Panc1 (cell line): ENCODE results near the gene EVX2. TPM values are rescaled to one million over a fixed set of nuclear protein-coding genes. Genes with fewer than 3 reads are reported as not detected.

Source experiments
- ATAC-seq: fragments of 200-7000 bp; cut with Tn5 transposase; 2 replicates; pipeline ENCODE4 v1.9.1; 2020; ENCODE audit warnings: mild to moderate bottlenecking, moderate library complexity
- BruUV-seq: library from RNA; stranded (reverse); fragments of 400-500 nt; replicated peaks from 2 replicates; lab custom pipeline; 2021; lab: Mats Ljungman, UMichigan
- CTCF ChIA-PET: fragments of 300-600 bp; sonication (Branson Sonifier 250); formaldehyde crosslinking; loops from one replicate; lab custom pipeline; 2022; ENCODE audit warnings: antibody characterized with exemption; lab: Charles Lee
- POLR2A ChIA-PET: fragments of 300-600 bp; sonication (Branson Sonifier 250); formaldehyde crosslinking; loops from one replicate; lab custom pipeline; 2022; ENCODE audit warnings: antibody characterized with exemption; lab: Charles Lee
- DNase-seq: peaks from one replicate; pipeline ENCODE4 v3.0.0-alpha.2; 2010; ENCODE audit warnings: low read depth, low spot score
- H3K27ac ChIP-seq: 2 replicates; pipeline ENCODE4 v1.5.1; 2011; ENCODE audit warnings: mild to moderate bottlenecking, low read length, inconsistent platforms
- H3K27me3 ChIP-seq: fragments of 200-500 bp; sonication (Bioruptor generic); 2 replicates; pipeline ENCODE4 v1.6.0; 2014; ENCODE audit warnings: low read length, inconsistent platforms; ENCODE audit not compliant: control insufficient read depth, insufficient read depth
- H3K36me3 ChIP-seq: fragments of 200-500 bp; sonication (Bioruptor generic); 2 replicates; pipeline ENCODE4 v1.5.1; 2014; ENCODE audit warnings: inconsistent platforms, mild to moderate bottlenecking, low read length, moderate library complexity; ENCODE audit not compliant: control insufficient read depth, insufficient read depth
- H3K4me1 ChIP-seq: 2 replicates; pipeline ENCODE4 v1.5.1; 2011; ENCODE audit warnings: inconsistent platforms, mild to moderate bottlenecking, low read length, moderate library complexity; ENCODE audit not compliant: control insufficient read depth, insufficient read depth
- H3K4me3 ChIP-seq, 2 experiments: 2 replicates each; pipeline ENCODE4 v1.5.1; 2011 to 2012; ENCODE audit warnings: low read depth in 2 of 2, low read length in 2 of 2, mild to moderate bottlenecking in 2 of 2, inconsistent platforms in 1 of 2, moderate library complexity in 1 of 2
- H3K9me3 ChIP-seq: fragments of 200-500 bp; sonication (Bioruptor generic); 2 replicates; pipeline ENCODE4 v1.5.1; 2014; ENCODE audit warnings: low read depth, mild to moderate bottlenecking, inconsistent platforms, low read length, moderate library complexity; ENCODE audit not compliant: control insufficient read depth, insufficient read depth
- POLR2AphosphoS5 ChIP-seq: IDR thresholded peaks from 2 replicates; pipeline ENCODE4 v1.6.1; 2012; ENCODE audit warnings: mild to moderate bottlenecking, low read depth, low read length, moderate library complexity
- REST ChIP-seq, 2 experiments: IDR thresholded peaks; 2 replicates each; pipeline ENCODE4 v1.6.1; 2011 to 2012; ENCODE audit warnings: low read depth in 2 of 2, control low read depth in 1 of 2, low read length in 1 of 2, mild to moderate bottlenecking in 1 of 2, moderate library complexity in 1 of 2; ENCODE audit not compliant: insufficient read depth in 1 of 2
- SIN3A ChIP-seq: IDR thresholded peaks from 2 replicates; pipeline ENCODE4 v1.6.1; 2012; ENCODE audit warnings: low read depth, mild to moderate bottlenecking, low read length, moderate library complexity, borderline replicate concordance; ENCODE audit not compliant: insufficient read depth
- TCF7L2 ChIP-seq: IDR thresholded peaks from 2 replicates; pipeline ENCODE4 v1.6.1; 2011; ENCODE audit warnings: mild to moderate bottlenecking, low read depth, low read length, inconsistent platforms
- in situ Hi-C: cut with HindIII; loops from 2 replicates; pipeline ENCODE4 v1.10.0; 2016; ENCODE audit warnings: low sequenced_read_pairs, low pct_unique_long_range_greater_than_20kb
- intact Hi-C: fragments of 100-400 bp; cut with micrococcal nuclease; formaldehyde crosslinking; loops from one replicate; pipeline ENCODE4 v1.10.0; 2022; ENCODE audit not compliant: unreplicated experiment
- total RNA-seq: library from RNA; stranded (reverse); gene quantifications from one replicate; pipeline ENCODE4 v1.2.1, GENCODE V29; 2021; ENCODE audit not compliant: unreplicated experiment
- TF ChIP-seq, protein P1 (sequence below): fragments of 450-650 bp; IDR thresholded peaks from 2 replicates; pipeline ENCODE4 v1.5.1; 2017; ENCODE audit warnings: mild to moderate bottlenecking

Gene EVX2
- total RNA-seq, 1 experiment from 2014 or later = not detected

DNA sequence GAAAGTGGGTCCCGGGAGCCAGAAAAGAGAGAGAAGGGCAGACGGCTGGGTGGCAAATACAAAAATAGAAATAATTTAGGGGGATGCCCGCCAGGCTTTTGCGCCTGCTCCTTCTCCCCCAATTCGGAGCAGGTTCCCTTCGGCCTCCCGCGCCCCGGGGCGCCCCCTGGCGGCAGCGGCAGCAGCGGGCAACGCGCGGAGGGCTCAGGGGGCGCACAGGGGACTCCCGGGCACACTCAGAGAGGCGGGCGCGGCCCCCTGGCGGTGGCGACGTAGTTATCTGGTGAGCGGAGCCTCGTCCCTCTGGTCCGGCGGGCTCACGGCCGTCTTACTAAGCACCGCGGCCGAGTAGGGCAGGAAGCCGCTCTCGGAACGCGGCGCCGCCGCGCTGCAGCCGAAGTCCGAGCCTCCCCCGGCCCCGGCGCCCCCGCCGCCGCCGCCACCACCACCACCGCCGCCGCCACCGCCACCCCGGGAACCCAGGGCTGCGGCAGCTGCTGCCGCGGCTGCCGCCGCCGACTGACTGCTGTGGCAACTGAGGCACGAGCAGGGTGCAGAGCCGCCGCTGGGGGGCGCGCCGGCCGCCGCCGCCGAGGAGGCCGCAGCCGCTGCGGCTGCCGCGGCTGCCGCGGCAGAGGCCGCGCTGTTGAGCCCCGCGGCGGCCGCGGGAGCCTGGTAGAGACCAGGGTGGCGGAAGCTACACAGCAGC, 3.8 kb downstream of the EVX2 start:
- no TSS peak for BruUV-seq
- H3K27ac ChIP-seq = no peak overlapping the region
- DNase-seq = no peak
- ChIA-PET POLR2A (no interaction called here), CTCF (no interaction called here)
- H3K4me1 ChIP-seq = no peaks in the 10 kb centered on the region; the same call in 1 of the 2 replicates
- H3K27me3 ChIP-seq = peaks cover 28% of the 10 kb centered on the region
- intact Hi-C loops (loop anchor here (10.0 kb wide), 1 partner anchor 115 kb away; no protein-coding TSS in a partner anchor), in situ Hi-C loops (no loop called here)
- peak overlapping the region; percentile 28 to 43 for H3K4me3 ChIP-seq
- no peaks in the 10 kb centered on the region for H3K9me3 ChIP-seq
- ATAC-seq = peak; percentile 81
- H3K36me3 ChIP-seq = no peaks in the 10 kb centered on the region
- TF ChIP-seq, protein P1, sequence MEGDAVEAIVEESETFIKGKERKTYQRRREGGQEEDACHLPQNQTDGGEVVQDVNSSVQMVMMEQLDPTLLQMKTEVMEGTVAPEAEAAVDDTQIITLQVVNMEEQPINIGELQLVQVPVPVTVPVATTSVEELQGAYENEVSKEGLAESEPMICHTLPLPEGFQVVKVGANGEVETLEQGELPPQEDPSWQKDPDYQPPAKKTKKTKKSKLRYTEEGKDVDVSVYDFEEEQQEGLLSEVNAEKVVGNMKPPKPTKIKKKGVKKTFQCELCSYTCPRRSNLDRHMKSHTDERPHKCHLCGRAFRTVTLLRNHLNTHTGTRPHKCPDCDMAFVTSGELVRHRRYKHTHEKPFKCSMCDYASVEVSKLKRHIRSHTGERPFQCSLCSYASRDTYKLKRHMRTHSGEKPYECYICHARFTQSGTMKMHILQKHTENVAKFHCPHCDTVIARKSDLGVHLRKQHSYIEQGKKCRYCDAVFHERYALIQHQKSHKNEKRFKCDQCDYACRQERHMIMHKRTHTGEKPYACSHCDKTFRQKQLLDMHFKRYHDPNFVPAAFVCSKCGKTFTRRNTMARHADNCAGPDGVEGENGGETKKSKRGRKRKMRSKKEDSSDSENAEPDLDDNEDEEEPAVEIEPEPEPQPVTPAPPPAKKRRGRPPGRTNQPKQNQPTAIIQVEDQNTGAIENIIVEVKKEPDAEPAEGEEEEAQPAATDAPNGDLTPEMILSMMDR = peak; percentile 82
- TF ChIP-seq REST (IDR thresholded peaks at IDR 0.05; ENCODE audit: insufficient read depth in 1 of 2, low read depth in 2 of 2, low read length in 1 of 2) = no peak

- H3K27ac ChIP-seq = no peak overlapping the region
- H3K4me1 ChIP-seq = no peaks in the 10 kb centered on the region; the same call in 1 of the 2 replicates
- ChIA-PET CTCF (no interaction called here), POLR2A (no interaction called here)
- peak overlapping the region; percentile 28 to 43 for H3K4me3 ChIP-seq
- BruUV-seq = no TSS peak
- DNase-seq = no peak
- peak; percentile 61; the same call in 1 of the 2 replicates for ATAC-seq
- intact Hi-C loops (no loop called here), in situ Hi-C loops (no loop called here)
- H3K27me3 ChIP-seq = peaks cover 23% of the 10 kb centered on the region
- TF ChIP-seq SIN3A (no peak), POLR2AphosphoS5 (no peak), REST (IDR thresholded peaks at IDR 0.05; ENCODE audit: insufficient read depth in 1 of 2, low read depth in 2 of 2, low read length in 1 of 2) (no peak), TCF7L2 (no peak)
- TF ChIP-seq, protein P1 = no peak
- no peaks in the 10 kb centered on the region for H3K36me3 ChIP-seq
- no peaks in the 10 kb centered on the region for H3K9me3 ChIP-seq
Measured at GRCh38 chr2:176079285-176079830, 4.4 kb downstream of the EVX2 start.
